HL-60 (cell line): ENCODE measurements around the gene IGFALS.

Source experiments
- DNase-seq, 2 experiments: peaks; one replicate each; pipeline ENCODE4 v3.0.0-alpha.2; 2010 to 2020; ENCODE audit warnings: low read depth in 1 of 2, low spot score in 1 of 2
- H3K27ac ChIP-seq: fragments of 250-450 bp; sonication (Bioruptor Pico); replicated peaks from 2 replicates; pipeline ENCODE4 v1.5.1; 2020; ENCODE audit warnings: mild to moderate bottlenecking, moderate library complexity
- H3K27me3 ChIP-seq: fragments of 250-450 bp; sonication (Bioruptor Pico); 2 replicates; pipeline ENCODE4 v1.5.1; 2021; ENCODE audit warnings: mild to moderate bottlenecking, moderate library complexity; ENCODE audit not compliant: insufficient read depth, poor library complexity, severe bottlenecking
- H3K4me3 ChIP-seq: replicated peaks from 2 replicates; pipeline ENCODE4 v1.5.1; 2011; ENCODE audit warnings: mild to moderate bottlenecking, control low read depth, low read length; ENCODE audit not compliant: insufficient read depth
- GABPA ChIP-seq: IDR thresholded peaks from 2 replicates; pipeline ENCODE4 v1.6.1; 2012; ENCODE audit warnings: low read depth
- POLR2AphosphoS5 ChIP-seq: IDR thresholded peaks from 2 replicates; pipeline ENCODE4 v1.6.1; 2012; ENCODE audit warnings: low read depth
- SPI1 ChIP-seq: IDR thresholded peaks from 2 replicates; pipeline ENCODE4 v1.6.1; 2012; ENCODE audit warnings: low read depth, mild to moderate bottlenecking, borderline replicate concordance
- TF ChIP-seq, protein P1 (sequence below): IDR thresholded peaks from 2 replicates; pipeline ENCODE4 v1.6.1; 2012; ENCODE audit warnings: low read depth; ENCODE audit not compliant: insufficient replicate concordance
- TF ChIP-seq, protein P2 (sequence below): IDR thresholded peaks from one replicate; pipeline ENCODE4 v1.5.1; 2011; ENCODE audit warnings: low read length, control low read depth, inconsistent platforms; ENCODE audit not compliant: insufficient read depth

IGFALS gene

DNA sequence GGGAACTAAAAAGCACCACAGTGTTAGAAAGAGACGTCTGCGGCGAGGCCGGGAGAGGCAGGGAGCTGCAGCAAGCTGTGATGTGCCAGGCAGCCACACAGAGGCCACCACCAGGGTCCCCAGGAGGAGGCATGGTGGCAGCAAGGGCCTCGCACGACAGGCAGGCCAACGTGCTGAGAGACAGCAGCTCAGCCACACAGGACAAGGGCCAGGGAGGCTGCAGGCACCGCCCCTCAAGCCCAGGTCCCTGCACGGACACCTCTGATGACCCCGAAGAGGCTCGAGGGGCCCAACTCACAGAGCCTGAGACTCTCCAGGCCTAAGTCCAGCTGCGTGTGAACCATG, 27.4 kb upstream of the IGFALS start:
- no peak overlapping the region for H3K4me3 ChIP-seq
- no peaks in the 10 kb centered on the region for H3K27me3 ChIP-seq
- TF ChIP-seq SPI1, result no peak
- TF ChIP-seq, protein P1, sequence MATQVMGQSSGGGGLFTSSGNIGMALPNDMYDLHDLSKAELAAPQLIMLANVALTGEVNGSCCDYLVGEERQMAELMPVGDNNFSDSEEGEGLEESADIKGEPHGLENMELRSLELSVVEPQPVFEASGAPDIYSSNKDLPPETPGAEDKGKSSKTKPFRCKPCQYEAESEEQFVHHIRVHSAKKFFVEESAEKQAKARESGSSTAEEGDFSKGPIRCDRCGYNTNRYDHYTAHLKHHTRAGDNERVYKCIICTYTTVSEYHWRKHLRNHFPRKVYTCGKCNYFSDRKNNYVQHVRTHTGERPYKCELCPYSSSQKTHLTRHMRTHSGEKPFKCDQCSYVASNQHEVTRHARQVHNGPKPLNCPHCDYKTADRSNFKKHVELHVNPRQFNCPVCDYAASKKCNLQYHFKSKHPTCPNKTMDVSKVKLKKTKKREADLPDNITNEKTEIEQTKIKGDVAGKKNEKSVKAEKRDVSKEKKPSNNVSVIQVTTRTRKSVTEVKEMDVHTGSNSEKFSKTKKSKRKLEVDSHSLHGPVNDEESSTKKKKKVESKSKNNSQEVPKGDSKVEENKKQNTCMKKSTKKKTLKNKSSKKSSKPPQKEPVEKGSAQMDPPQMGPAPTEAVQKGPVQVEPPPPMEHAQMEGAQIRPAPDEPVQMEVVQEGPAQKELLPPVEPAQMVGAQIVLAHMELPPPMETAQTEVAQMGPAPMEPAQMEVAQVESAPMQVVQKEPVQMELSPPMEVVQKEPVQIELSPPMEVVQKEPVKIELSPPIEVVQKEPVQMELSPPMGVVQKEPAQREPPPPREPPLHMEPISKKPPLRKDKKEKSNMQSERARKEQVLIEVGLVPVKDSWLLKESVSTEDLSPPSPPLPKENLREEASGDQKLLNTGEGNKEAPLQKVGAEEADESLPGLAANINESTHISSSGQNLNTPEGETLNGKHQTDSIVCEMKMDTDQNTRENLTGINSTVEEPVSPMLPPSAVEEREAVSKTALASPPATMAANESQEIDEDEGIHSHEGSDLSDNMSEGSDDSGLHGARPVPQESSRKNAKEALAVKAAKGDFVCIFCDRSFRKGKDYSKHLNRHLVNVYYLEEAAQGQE, result no peak
- no peak for TF ChIP-seq GABPA
- TF ChIP-seq, protein P2, sequence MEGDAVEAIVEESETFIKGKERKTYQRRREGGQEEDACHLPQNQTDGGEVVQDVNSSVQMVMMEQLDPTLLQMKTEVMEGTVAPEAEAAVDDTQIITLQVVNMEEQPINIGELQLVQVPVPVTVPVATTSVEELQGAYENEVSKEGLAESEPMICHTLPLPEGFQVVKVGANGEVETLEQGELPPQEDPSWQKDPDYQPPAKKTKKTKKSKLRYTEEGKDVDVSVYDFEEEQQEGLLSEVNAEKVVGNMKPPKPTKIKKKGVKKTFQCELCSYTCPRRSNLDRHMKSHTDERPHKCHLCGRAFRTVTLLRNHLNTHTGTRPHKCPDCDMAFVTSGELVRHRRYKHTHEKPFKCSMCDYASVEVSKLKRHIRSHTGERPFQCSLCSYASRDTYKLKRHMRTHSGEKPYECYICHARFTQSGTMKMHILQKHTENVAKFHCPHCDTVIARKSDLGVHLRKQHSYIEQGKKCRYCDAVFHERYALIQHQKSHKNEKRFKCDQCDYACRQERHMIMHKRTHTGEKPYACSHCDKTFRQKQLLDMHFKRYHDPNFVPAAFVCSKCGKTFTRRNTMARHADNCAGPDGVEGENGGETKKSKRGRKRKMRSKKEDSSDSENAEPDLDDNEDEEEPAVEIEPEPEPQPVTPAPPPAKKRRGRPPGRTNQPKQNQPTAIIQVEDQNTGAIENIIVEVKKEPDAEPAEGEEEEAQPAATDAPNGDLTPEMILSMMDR, result no peak
- no peak for TF ChIP-seq POLR2AphosphoS5
- H3K27ac ChIP-seq, result no peak overlapping the region
- no peak for DNase-seq

DNA sequence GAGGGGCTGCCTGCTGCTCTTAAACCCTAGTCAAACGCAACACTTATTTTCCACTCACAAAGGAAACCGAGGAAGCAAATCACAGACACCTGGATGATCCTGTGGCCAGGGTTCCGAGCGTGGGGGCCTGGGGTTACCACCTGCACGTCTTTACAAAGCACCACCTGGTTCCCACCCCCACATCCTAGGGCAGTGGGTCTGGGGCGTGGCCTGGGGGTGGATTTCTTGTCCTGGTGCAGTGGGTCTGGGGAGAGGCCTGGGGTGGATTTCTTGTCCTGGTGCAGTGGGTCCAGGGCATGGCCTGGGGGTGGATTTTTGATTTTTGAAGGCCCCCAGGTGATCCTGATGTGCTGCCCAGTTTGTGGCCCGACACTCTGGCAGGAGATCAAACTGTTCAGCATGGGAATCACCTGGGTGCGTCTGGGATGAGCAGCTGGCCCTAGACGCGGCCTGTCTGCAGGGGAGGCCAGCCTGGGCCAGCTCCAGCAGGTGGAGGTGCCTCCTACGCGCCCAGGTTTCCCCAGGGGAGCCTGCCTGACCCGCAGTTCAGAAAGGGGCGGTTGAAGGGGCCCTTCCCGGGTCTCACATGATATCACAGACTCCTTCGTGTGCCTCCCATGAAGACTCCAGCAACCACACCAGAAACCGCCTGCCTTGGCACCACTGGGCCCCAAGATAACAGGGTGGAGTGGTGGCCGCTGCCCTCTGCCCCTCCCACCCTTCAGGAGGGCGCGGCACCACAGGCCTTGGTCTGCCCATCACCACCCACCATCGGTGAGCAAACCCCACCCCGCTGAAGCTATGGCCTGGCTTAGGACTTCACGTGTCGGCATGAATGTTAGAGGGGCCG, 26.8 kb upstream of the IGFALS start:
- TF ChIP-seq SPI1 (no peak), POLR2AphosphoS5 (no peak), GABPA (no peak)
- TF ChIP-seq, protein P2, result no peak
- TF ChIP-seq, protein P1, result no peak
- H3K4me3 ChIP-seq, result no peak overlapping the region
- no peak for DNase-seq

DNA sequence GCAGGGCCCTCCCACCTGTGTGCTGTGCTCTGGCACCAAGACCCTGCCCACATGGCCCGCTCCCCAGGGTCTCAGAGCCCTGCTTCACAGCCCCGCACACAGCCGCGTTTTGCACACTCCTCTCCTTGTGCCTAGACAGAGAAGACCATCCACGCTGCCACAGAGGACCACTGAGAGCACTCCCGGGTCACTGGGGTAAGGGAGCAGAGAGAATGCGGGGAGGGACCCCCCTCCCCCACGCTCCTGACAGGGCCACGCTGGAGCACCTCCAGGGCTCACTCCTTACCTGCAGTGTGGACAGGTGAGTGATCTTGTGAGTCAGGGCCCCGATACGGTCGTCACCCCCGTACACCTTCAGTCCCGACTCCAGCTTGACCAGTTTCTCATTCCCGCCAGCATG, 26.1 kb upstream of the IGFALS start:
- H3K4me3 ChIP-seq, result no peak overlapping the region
- TF ChIP-seq, protein P2, result no peak
- TF ChIP-seq SPI1, result no peak
- TF ChIP-seq GABPA, result no peak
- no peak for TF ChIP-seq POLR2AphosphoS5
- TF ChIP-seq, protein P1, result no peak
- no peaks in the 10 kb centered on the region for H3K27me3 ChIP-seq
- no peak overlapping the region for H3K27ac ChIP-seq
- no peak for DNase-seq

More for the DNA sequence above, 26.8 kb upstream of the IGFALS start:
- Histone ChIP-seq H3K27ac (no peak overlapping the region), H3K27me3 (no peaks in the 10 kb centered on the region)
